ENCODE results near the gene ASMTL. TPM values are rescaled to one million over a fixed set of nuclear protein-coding genes. Genes with fewer than 3 reads are reported as not detected.
A peak's percentile ranks its signal among the peaks of the same experiment; 100 is the strongest.
"Not testable (repeated sequence)": the region's sequence is repeated elsewhere in the genome, so short reads cannot be mapped to it uniquely, and the experiment has no call there.

The ASMTL gene
- total and polyA plus RNA-seq, 4 donors, result 26.7 to 56.1 (median 31.8) TPM

- Histone ChIP-seq H3K27me3 (ENCODE audit: control insufficient read depth in 1 of 2, insufficient read depth in 2 of 2, low read length in 1 of 2) (no peaks in the 10 kb centered on the region), H3K27ac (ENCODE audit: low read depth in 1 of 2, low read length in 2 of 2) (no peak overlapping the region), H3K4me1 (ENCODE audit: control insufficient read depth in 1 of 2, insufficient read depth in 2 of 2, low read length in 2 of 2) (no peaks in the 10 kb centered on the region), H3K36me3 (ENCODE audit: control insufficient read depth in 1 of 2, insufficient read depth in 2 of 2, low read length in 1 of 2) (peaks cover 0 to 20% of the 10 kb centered on the region in 2 donors), H3K9me3 (ENCODE audit: control insufficient read depth, low read length) (no peaks in the 10 kb centered on the region), H3K4me3 (ENCODE audit: low read length in 2 of 2) (no peak overlapping the region)
- intact Hi-C loops (cut with DNase I), result no loop called here
- peak; percentile 50 to 80 for DNase-seq
- no peak for ATAC-seq (ENCODE audit: low FRiP score)
- WGBS, 2 donors, result 94 to 95% methylated on average over 43 of the region's 43 CpGs
Observed at GRCh38 chrX:1387141-1387776, 65.5 kb downstream of the ASMTL start.

GRCh38 chrX:1386338-1387127 is 66.2 kb downstream of the ASMTL start:
- H3K9me3 ChIP-seq (ENCODE audit: control insufficient read depth, low read length), result no peaks in the 10 kb centered on the region
- no peaks in the 10 kb centered on the region for H3K27me3 ChIP-seq (ENCODE audit: control insufficient read depth in 1 of 2, insufficient read depth in 2 of 2, low read length in 1 of 2)
- intact Hi-C loops (cut with DNase I), result no loop called here
- DNase-seq (peak; percentile 32 to 72), ATAC-seq (ENCODE audit: low FRiP score) (no peak)
- no peak overlapping the region for H3K27ac ChIP-seq (ENCODE audit: low read depth in 1 of 2, low read length in 2 of 2)
- no peaks in the 10 kb centered on the region for H3K4me1 ChIP-seq (ENCODE audit: control insufficient read depth in 1 of 2, insufficient read depth in 2 of 2, low read length in 2 of 2)
- H3K4me3 ChIP-seq (ENCODE audit: low read length in 2 of 2), result no peak overlapping the region
- 97% methylated on average over 41 of the region's 41 CpGs for WGBS, 2 donors
- H3K36me3 ChIP-seq (ENCODE audit: control insufficient read depth in 1 of 2, insufficient read depth in 2 of 2, low read length in 1 of 2), result peaks cover 0 to 20% of the 10 kb centered on the region in 2 donors

- no peaks in the 10 kb centered on the region for H3K4me1 ChIP-seq (ENCODE audit: control insufficient read depth in 1 of 2, insufficient read depth in 2 of 2, low read length in 2 of 2)
Observed at GRCh38 chrX:1385253-1386223, 67.2 kb downstream of the ASMTL start.

GRCh38 chrX:1384658-1385252 is 68.0 kb downstream of the ASMTL start:
- intact Hi-C loops (cut with DNase I), result no loop called here
- DNase-seq (peak; percentile 33 to 71), ATAC-seq (ENCODE audit: low FRiP score) (peak; percentile 8)
- H3K27me3 ChIP-seq (ENCODE audit: control insufficient read depth in 1 of 2, insufficient read depth in 2 of 2, low read length in 1 of 2), result no peaks in the 10 kb centered on the region
- 95 to 98% methylated on average over 18 of the region's 18 CpGs for WGBS, 2 donors
- peaks cover 0 to 20% of the 10 kb centered on the region in 2 donors for H3K36me3 ChIP-seq (ENCODE audit: control insufficient read depth in 1 of 2, insufficient read depth in 2 of 2, low read length in 1 of 2)
- no peak overlapping the region for H3K27ac ChIP-seq (ENCODE audit: low read depth in 1 of 2, low read length in 2 of 2)
- H3K4me3 ChIP-seq (ENCODE audit: low read length in 2 of 2), result no peak overlapping the region
- no peaks in the 10 kb centered on the region for H3K9me3 ChIP-seq (ENCODE audit: control insufficient read depth, low read length)
- no peaks in the 10 kb centered on the region for H3K4me1 ChIP-seq (ENCODE audit: control insufficient read depth in 1 of 2, insufficient read depth in 2 of 2, low read length in 2 of 2)

More at GRCh38 chrX:1385253-1386223, 67.2 kb downstream of the ASMTL start:
- no peak overlapping the region for H3K27ac ChIP-seq (ENCODE audit: low read depth in 1 of 2, low read length in 2 of 2)
- DNase-seq (peak; percentile 43 to 68), ATAC-seq (ENCODE audit: low FRiP score) (peak; percentile 24)
- peaks cover 0 to 20% of the 10 kb centered on the region in 2 donors for H3K36me3 ChIP-seq (ENCODE audit: control insufficient read depth in 1 of 2, insufficient read depth in 2 of 2, low read length in 1 of 2)
- H3K9me3 ChIP-seq (ENCODE audit: control insufficient read depth, low read length), result no peaks in the 10 kb centered on the region
- intact Hi-C loops (cut with DNase I), result no loop called here
- 95 to 97% methylated on average over 36 of the region's 36 CpGs for WGBS, 2 donors
- H3K27me3 ChIP-seq (ENCODE audit: control insufficient read depth in 1 of 2, insufficient read depth in 2 of 2, low read length in 1 of 2), result no peaks in the 10 kb centered on the region
- H3K4me3 ChIP-seq (ENCODE audit: low read length in 2 of 2), result no peak overlapping the region

GRCh38 chrX:1380672-1381233 is 72.0 kb downstream of the ASMTL start:
- DNase-seq (peak in 1 of 2 donors; percentile 67), ATAC-seq (ENCODE audit: low FRiP score) (no peak)
- WGBS, 2 donors, result 57 to 60% methylated on average over 20 of the region's 20 CpGs
- Histone ChIP-seq H3K9me3 (ENCODE audit: control insufficient read depth, low read length) (no peaks in the 10 kb centered on the region), H3K36me3 (ENCODE audit: control insufficient read depth in 1 of 2, insufficient read depth in 2 of 2, low read length in 1 of 2) (peaks cover 0 to 5% of the 10 kb centered on the region in 2 donors), H3K27ac (ENCODE audit: low read depth in 1 of 2, low read length in 2 of 2) (no peak overlapping the region), H3K27me3 (ENCODE audit: control insufficient read depth in 1 of 2, insufficient read depth in 2 of 2, low read length in 1 of 2) (no peaks in the 10 kb centered on the region), H3K4me3 (ENCODE audit: low read length in 2 of 2) (no peak overlapping the region), H3K4me1 (ENCODE audit: control insufficient read depth in 1 of 2, insufficient read depth in 2 of 2, low read length in 2 of 2) (no peaks in the 10 kb centered on the region)
- intact Hi-C loops (cut with DNase I), result no loop called here

- intact Hi-C loops (cut with DNase I), result no loop called here
- H3K4me1 ChIP-seq (ENCODE audit: control insufficient read depth in 1 of 2, insufficient read depth in 2 of 2, low read length in 2 of 2), result no peaks in the 10 kb centered on the region
- no peak overlapping the region for H3K4me3 ChIP-seq (ENCODE audit: low read length in 2 of 2)
- no peaks in the 10 kb centered on the region for H3K27me3 ChIP-seq (ENCODE audit: control insufficient read depth in 1 of 2, insufficient read depth in 2 of 2, low read length in 1 of 2)
- H3K36me3 ChIP-seq (ENCODE audit: control insufficient read depth in 1 of 2, insufficient read depth in 2 of 2, low read length in 1 of 2), result no peaks in the 10 kb centered on the region
- H3K27ac ChIP-seq (ENCODE audit: low read depth in 1 of 2, low read length in 2 of 2), result no peak overlapping the region
- no peaks in the 10 kb centered on the region for H3K9me3 ChIP-seq (ENCODE audit: control insufficient read depth, low read length)
- WGBS, 2 donors, result 85 to 90% methylated on average over 24 of the region's 24 CpGs
- DNase-seq (peak in 1 of 2 donors; percentile 70), ATAC-seq (ENCODE audit: low FRiP score) (peak; percentile 46)
Observed at GRCh38 chrX:1378306-1378759, 74.4 kb downstream of the ASMTL start.

GRCh38 chrX:1368385-1368698 is 84.4 kb downstream of the ASMTL start:
- Histone ChIP-seq H3K27ac (ENCODE audit: low read depth in 1 of 2, low read length in 2 of 2) (no peak overlapping the region), H3K27me3 (ENCODE audit: control insufficient read depth in 1 of 2, insufficient read depth in 2 of 2, low read length in 1 of 2) (no peaks in the 10 kb centered on the region), H3K36me3 (ENCODE audit: control insufficient read depth in 1 of 2, insufficient read depth in 2 of 2, low read length in 1 of 2) (no peaks in the 10 kb centered on the region), H3K4me1 (ENCODE audit: control insufficient read depth in 1 of 2, insufficient read depth in 2 of 2, low read length in 2 of 2) (no peaks in the 10 kb centered on the region), H3K4me3 (ENCODE audit: low read length in 2 of 2) (no peak overlapping the region), H3K9me3 (ENCODE audit: control insufficient read depth, low read length) (no peaks in the 10 kb centered on the region)
- intact Hi-C loops (cut with DNase I), result no loop called here
- ATAC-seq (ENCODE audit: low FRiP score), result no peak
- peak in 1 of 2 donors; percentile 0 for DNase-seq
- 85 to 91% methylated on average over 4 of the region's 4 CpGs for WGBS, 2 donors

- H3K4me1 ChIP-seq (ENCODE audit: control insufficient read depth in 1 of 2, insufficient read depth in 2 of 2, low read length in 2 of 2); DNase-seq; ATAC-seq (ENCODE audit: low FRiP score); intact Hi-C loops (cut with DNase I); H3K9me3 ChIP-seq (ENCODE audit: control insufficient read depth, low read length); H3K27me3 ChIP-seq (ENCODE audit: control insufficient read depth in 1 of 2, insufficient read depth in 2 of 2, low read length in 1 of 2); H3K36me3 ChIP-seq (ENCODE audit: control insufficient read depth in 1 of 2, insufficient read depth in 2 of 2, low read length in 1 of 2); H3K4me3 ChIP-seq (ENCODE audit: low read length in 2 of 2); H3K27ac ChIP-seq (ENCODE audit: low read depth in 1 of 2, low read length in 2 of 2): not testable (repeated sequence)
- WGBS, 2 donors, result 86 to 90% methylated on average over 9 to 60 of the region's 63 CpGs
Observed at GRCh38 chrX:1366363-1366762, 86.3 kb downstream of the ASMTL start.

Measured in aorta (tissue), 5 donors.